ENCODE results near the gene LTA4H.

LTA4H gene

GRCh38 chr12:96051756-96052485 lies 16.5 kb upstream of the LTA4H start:
- H3K36me3 ChIP-seq (replicated peaks; ENCODE audit: insufficient read depth, low read length): no peaks in the 10 kb centered on the region
- no peaks in the 10 kb centered on the region for H3K9me3 ChIP-seq (replicated peaks; ENCODE audit: insufficient read depth, low read length)
- no peaks in the 10 kb centered on the region for H3K79me2 ChIP-seq (ENCODE audit: low read length)
- no peak overlapping the region for H3K4me2 ChIP-seq (ENCODE audit: low read depth, low read length)
- H3K27ac ChIP-seq (ENCODE audit: low read length): no peak overlapping the region
- no peaks in the 10 kb centered on the region for H3K27me3 ChIP-seq (replicated peaks; ENCODE audit: insufficient read depth, low read length)
- H3K4me1 ChIP-seq (ENCODE audit: low read length): peaks cover 18% of the 10 kb centered on the region
- no peak overlapping the region for H3K9ac ChIP-seq (ENCODE audit: low read length)
- no peak for DNase-seq
- H3K4me3 ChIP-seq (ENCODE audit: low read length): no peak overlapping the region
- no peaks in the 10 kb centered on the region for H4K20me1 ChIP-seq (ENCODE audit: insufficient read depth, low read length)
- H3F3A ChIP-seq (ENCODE audit: insufficient read depth, low read length): peaks cover 7% of the 10 kb centered on the region
- no peak overlapping the region for H2AFZ ChIP-seq (ENCODE audit: low read length)
- no peaks in the 10 kb centered on the region for H3K9me2 ChIP-seq (replicated peaks; ENCODE audit: insufficient read depth, low read length)
- TF ChIP-seq EZH2 (optimal IDR thresholded peaks at IDR 0.05; ENCODE audit: low read depth, low read length): no peak
- TF ChIP-seq CTCF (IDR thresholded peaks at IDR 0.05; ENCODE audit: low read length): no peak
- no peak for TF ChIP-seq EZH2phosphoT487 (IDR thresholded peaks at IDR 0.05; ENCODE audit: low read length)

- H3K9ac ChIP-seq (ENCODE audit: low read length): no peak overlapping the region
- no peak overlapping the region for H3K4me2 ChIP-seq (ENCODE audit: low read depth, low read length)
- no peaks in the 10 kb centered on the region for H3K9me3 ChIP-seq (replicated peaks; ENCODE audit: insufficient read depth, low read length)
- H3K4me1 ChIP-seq (ENCODE audit: low read length): peaks cover 25% of the 10 kb centered on the region
- H3K36me3 ChIP-seq (replicated peaks; ENCODE audit: insufficient read depth, low read length): no peaks in the 10 kb centered on the region
- H3K4me3 ChIP-seq (ENCODE audit: low read length): no peak overlapping the region
- peaks cover 7% of the 10 kb centered on the region for H3F3A ChIP-seq (ENCODE audit: insufficient read depth, low read length)
- TF ChIP-seq CTCF (IDR thresholded peaks at IDR 0.05; ENCODE audit: low read length) (no peak), EZH2 (optimal IDR thresholded peaks at IDR 0.05; ENCODE audit: low read depth, low read length) (no peak), EZH2phosphoT487 (IDR thresholded peaks at IDR 0.05; ENCODE audit: low read length) (no peak)
- H3K9me2 ChIP-seq (replicated peaks; ENCODE audit: insufficient read depth, low read length): no peaks in the 10 kb centered on the region
- no peak overlapping the region for H3K27ac ChIP-seq (ENCODE audit: low read length)
- no peak overlapping the region for H2AFZ ChIP-seq (ENCODE audit: low read length)
- H4K20me1 ChIP-seq (ENCODE audit: insufficient read depth, low read length): no peaks in the 10 kb centered on the region
- no peaks in the 10 kb centered on the region for H3K79me2 ChIP-seq (ENCODE audit: low read length)
- no peak for DNase-seq
- H3K27me3 ChIP-seq (replicated peaks; ENCODE audit: insufficient read depth, low read length): no peaks in the 10 kb centered on the region
Measured at GRCh38 chr12:96050139-96050538, 14.8 kb upstream of the LTA4H start.

GRCh38 chr12:96049101-96049500 lies 13.7 kb upstream of the LTA4H start:
- Histone ChIP-seq H4K20me1 (ENCODE audit: insufficient read depth, low read length) (no peaks in the 10 kb centered on the region), H2AFZ (ENCODE audit: low read length) (no peak overlapping the region), H3K27me3 (replicated peaks; ENCODE audit: insufficient read depth, low read length) (no peaks in the 10 kb centered on the region), H3K4me1 (ENCODE audit: low read length) (peaks cover 25% of the 10 kb centered on the region), H3K9me3 (replicated peaks; ENCODE audit: insufficient read depth, low read length) (no peaks in the 10 kb centered on the region), H3K27ac (ENCODE audit: low read length) (no peak overlapping the region), H3K9ac (ENCODE audit: low read length) (no peak overlapping the region), H3K4me3 (ENCODE audit: low read length) (no peak overlapping the region), H3K4me2 (ENCODE audit: low read depth, low read length) (no peak overlapping the region), H3K36me3 (replicated peaks; ENCODE audit: insufficient read depth, low read length) (no peaks in the 10 kb centered on the region), H3K9me2 (replicated peaks; ENCODE audit: insufficient read depth, low read length) (no peaks in the 10 kb centered on the region), H3F3A (ENCODE audit: insufficient read depth, low read length) (peaks cover 7% of the 10 kb centered on the region), H3K79me2 (ENCODE audit: low read length) (no peaks in the 10 kb centered on the region)
- DNase-seq: no peak
- TF ChIP-seq EZH2 (optimal IDR thresholded peaks at IDR 0.05; ENCODE audit: low read depth, low read length) (no peak), EZH2phosphoT487 (IDR thresholded peaks at IDR 0.05; ENCODE audit: low read length) (no peak), CTCF (IDR thresholded peaks at IDR 0.05; ENCODE audit: low read length) (no peak)

Data from MM.1S (cell line).